HG02798 (cell line): ENCODE measurements around the gene KDM4C.

Experiments
- ATAC-seq: cut with Tn5 transposase; IDR thresholded peaks from one replicate; pipeline ENCODE4 v1.9.1; 2021; ENCODE audit warnings: mild to moderate bottlenecking; ENCODE audit not compliant: unreplicated experiment, poor library complexity

KDM4C gene

DNA sequence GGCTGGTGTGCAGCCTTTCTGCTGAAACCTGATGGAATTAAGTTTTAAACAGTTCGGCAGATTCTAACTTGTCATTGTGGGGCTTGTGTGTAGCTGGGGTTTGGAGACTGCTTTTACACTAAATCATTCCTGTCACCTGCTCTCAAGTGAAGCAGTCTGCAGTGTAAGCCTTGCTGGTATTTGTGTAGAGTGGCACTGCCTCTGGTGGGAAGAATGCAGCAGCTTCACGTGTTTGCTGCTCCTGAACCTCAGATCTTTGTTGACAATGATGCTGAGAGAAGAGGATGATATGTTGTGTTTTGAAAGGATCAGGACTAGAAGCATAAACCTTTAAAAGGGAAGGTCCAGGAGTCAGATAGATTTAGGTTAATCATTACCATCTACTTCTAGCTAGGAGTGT, 88.1 kb downstream of the KDM4C start:
- no peak for ATAC-seq

DNA sequence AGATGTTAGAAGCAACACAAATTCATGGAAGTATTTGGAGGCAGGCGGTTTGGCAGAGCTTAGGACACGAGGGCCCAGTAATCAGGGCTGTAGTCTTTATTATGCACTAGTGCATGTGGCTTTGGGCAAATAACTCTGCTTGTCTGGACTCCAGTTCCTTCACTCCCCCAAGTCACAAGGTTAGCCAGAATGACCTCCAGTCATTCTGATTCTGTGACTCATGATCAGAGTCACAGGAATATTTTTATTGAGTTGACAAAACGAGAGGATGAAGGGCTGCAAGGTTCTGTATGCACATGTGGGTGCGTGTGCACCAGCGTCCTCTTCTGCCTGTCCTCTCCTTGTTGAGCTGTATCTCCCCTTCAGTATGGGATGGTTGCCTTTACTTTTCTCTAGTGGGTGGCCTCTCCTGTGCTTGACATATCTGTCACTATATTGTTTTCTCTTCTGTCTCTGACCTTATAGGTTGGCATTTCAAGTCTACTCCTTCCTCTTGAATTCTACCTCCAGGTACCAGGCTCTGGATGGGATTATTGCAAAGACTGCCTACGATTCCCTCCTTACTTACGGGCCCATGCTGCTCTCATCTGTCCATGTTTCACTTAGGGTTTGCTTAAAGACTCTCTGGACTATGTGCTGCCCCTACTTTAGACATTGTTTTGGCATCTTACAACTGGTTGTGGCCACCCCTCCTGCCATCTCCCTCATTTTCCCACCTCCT, 94.6 kb downstream of the KDM4C start:
- no peak for ATAC-seq

DNA sequence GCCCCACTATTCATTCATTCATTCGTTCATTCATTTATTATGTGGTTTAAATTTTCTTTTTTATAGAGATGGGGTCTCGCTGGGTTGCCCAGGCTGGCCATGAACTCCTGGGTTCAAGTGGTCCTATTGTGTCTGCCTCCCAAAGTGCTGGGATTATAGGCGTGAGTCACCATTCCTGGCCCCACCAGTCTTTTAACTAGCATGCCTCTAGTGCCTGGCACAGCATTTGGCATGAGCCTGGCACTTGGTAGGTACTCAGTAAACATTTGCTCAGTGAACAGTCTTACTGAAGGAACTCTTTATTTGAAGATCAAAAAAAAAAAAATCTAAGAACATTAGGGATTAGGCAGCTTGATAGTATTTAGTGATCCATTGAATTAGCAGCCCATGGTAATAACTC, 98.1 kb downstream of the KDM4C start:
- ATAC-seq = no peak

DNA sequence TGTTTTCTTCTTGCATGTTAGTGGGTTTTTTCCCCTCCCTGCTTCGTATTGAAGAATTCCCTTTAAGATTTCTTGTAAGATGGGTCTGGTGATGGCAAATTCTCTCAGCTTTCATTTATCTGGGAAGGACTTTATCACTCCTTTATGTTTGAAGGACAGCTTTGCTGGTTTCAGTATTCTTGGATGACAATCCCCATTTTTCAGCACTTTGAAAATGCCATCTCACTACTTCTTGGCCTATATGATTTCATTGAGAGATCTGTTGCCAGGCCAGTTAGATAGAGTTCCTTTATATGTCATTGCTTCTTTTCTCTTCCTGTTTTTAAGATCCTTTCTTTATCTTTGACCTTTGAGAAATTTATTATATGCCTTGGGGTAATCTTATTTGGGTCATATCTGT, 106.3 kb downstream of the KDM4C start:
- no peak for ATAC-seq

DNA sequence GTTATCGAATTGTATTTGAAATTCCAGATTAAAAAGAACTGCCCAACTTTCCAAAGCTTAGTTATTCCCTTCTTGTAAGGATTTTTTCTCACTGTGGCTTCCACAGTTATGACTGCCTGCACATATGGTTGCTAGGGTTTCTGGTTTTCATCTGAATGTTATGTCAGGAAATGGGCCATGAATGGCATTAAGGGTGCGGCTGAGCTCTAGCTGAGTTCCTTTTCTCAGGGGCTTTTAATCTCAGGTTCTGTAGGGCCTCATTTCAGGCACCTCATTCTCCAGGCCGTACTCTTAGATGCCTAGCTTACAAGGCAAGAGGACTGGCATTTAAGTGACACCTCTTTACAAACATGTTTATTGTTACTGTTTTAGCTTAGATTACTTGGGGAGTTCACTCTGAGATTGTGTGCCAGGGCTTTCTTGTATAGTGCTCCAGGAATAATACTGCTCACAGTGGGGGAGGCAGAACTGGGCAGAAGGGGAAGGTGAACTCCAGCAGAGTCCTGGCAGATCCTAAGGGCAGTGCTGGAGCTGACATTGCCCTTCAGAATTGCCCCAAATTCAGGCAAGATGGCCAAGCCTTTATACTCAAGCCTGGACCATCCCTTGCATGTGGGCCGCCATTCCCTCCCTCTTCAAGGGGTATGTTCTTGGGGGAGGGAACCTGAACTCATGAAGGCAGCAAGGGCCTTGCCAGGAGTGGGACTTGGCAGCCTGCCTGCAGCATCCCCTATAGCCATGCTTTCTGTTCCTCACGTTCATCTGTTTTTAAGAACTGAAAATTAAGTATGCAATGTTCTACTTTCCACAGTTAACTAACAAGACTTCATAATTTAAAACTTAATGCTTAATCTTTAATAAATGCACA, 111.5 kb downstream of the KDM4C start:
- no peak for ATAC-seq

DNA sequence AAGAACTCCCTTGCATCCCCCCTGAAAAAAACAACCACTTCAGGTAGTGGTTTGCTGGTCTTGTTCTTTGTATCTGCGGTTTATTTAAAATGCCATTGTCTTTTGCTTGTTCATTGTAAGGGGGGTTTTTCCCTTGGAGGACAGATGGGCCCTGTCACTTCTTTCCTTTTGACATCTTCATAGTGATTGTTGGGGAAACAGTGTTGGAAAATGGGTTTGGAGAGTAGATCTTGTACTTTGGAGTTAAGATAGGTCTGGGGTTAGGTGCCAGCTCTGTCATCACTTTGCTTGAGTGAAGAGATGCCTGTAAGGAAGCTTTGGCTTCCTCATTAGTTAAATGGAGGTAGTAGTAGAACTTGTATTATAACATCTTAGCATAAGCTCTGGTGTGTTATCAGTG, 112.4 kb downstream of the KDM4C start:
- no peak for ATAC-seq

DNA sequence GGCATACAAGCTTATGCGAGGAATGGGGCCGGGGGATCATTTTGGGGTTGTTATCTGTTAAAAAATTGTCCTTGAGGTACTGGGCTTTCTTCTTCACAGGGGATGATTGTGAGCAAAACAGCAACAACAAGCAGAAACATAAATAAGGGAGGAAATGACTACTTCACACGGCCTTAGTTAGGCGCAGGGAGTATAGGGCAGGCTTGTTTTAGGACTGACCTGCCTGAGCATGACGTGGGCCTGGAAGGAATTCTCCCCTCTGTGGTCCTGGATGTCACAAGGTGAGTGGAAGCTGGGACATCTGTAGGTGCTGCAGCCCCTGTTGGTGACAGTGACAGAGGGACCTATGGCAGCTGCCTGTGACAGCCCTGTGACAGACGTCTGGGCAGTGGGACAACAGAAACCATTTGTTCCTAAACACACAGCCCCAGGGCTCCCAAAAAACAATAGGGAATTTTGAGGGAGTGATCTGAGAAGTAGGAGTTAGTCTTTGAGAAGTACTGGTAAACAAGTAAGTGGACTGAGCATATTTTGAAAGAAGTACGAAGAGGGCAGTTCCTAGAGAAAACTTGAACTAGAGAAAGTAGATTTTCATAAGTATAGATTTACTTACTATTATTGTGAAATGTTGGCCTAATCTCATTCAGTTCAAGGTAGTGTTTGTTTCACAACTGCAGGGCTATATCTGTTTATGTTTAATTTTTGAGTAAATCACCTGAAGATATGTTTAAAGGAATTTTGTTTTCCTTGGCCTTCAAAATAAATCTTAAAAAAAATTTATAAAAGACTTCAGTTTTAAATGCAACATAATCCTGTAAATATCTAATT, 113.1 kb downstream of the KDM4C start:
- no peak for ATAC-seq

DNA sequence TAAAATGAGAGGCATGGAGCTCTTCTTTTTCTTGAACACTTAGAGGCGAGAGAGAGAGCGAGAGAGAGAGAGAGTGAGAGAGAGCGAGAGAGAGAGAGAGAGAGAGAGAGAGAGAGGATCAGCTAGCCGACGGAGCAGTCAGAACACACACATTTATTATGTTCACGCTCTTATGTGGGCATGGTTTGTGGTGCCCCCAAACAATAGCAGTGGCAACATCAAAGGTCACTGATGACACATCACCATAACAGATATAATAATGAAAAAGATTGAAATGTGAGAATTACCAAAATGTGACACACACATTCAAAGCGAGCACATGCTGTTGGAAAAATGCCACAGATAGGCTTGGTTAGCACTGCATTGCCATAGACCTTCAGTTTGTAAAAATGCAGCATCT, 116.1 kb downstream of the KDM4C start:
- no peak for ATAC-seq

DNA sequence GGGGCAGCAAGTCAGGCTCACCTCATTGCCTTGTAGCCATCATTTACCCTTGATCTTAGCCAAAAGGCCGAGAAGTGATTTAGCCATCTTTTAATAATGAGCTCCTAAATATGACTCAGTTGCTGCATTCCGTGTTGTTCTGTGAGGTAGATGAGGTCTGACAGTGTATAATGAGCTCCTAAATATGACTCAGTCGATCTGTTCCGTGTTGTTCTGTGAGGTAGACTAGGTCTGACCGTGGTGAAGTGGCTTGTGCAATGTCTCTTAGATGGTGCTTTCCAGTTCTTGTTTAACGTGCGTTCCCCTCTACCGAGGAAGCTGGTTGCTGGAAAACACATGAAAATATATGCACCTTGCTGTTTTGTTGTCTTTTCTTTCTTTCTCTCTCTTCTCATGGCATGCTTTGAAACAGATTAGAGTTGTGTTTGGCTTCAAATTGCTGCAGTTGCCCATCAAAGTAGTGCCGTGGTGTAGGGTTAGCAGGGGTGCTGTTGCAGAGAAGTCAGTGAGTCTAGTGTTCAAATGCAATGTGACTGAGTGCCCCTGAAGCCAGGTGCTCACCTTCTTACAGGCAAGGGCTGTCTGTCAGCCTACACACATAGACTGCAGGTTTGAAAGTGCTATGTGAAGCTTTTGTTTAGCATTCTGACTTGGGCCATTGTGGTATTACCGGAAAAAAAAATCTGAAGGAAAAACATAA, 118.6 kb downstream of the KDM4C start:
- ATAC-seq = no peak

DNA sequence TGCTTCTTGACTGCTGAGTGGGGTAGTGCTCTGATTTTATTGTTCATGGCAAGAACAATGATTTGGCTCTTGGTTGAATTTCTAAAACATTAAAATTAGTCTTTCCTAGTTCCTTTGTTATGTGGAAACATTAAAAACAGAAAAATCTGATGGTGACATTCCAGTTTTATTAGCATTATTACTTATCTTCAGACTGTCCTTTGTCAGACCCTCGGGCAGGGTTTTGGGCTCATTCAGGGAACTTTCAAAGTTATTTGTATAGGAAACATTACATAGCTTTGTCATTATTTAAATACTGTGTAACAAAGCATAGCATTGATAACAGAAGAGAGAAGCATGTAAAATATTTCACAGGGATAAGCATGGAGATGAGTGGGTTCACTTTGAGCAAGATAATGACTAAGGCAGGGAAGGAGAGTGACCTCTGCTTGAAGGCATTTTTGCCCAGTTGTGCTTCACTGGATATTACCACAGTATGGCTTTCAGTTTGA, 119.9 kb downstream of the KDM4C start:
- no peak for ATAC-seq

DNA sequence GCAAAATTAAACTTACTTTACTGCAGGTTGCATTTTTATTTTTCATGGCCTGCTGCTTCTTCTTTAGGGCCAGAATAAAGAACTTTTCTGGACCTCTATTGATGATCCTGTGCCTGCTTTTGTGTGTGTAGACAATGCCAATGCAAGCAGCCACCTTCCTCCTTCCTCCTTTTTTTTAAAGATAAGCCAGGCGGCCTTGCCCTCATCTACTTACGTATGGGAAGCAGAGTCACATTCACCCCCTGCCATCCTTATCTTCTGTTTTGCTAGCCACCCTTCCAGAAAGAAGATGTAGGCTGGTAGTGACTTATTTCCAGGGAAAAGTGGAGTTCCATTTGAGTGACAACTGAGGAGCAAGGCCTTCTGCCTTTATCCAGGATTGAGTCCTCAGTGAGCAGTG, 122.9 kb downstream of the KDM4C start:
- no peak for ATAC-seq

DNA sequence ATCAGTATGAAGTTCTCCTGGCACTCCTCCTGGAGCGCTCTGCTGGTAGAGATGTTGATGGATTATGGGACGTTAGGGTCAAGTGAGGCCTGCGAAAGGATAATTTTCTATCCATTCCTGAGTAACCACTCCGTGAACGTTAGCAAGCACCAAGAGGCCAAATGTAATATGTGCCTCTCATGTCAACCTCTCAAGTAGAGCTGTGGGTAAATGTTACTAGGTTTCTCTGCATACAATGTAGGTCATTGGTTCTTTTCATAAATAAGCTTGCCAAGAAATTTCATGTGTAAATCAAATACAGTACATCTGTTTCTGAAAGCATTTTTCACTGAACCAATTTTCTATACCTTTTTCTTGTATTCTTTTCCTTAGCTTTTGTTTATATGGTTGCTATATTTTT, 126.3 kb downstream of the KDM4C start:
- no peak for ATAC-seq

DNA sequence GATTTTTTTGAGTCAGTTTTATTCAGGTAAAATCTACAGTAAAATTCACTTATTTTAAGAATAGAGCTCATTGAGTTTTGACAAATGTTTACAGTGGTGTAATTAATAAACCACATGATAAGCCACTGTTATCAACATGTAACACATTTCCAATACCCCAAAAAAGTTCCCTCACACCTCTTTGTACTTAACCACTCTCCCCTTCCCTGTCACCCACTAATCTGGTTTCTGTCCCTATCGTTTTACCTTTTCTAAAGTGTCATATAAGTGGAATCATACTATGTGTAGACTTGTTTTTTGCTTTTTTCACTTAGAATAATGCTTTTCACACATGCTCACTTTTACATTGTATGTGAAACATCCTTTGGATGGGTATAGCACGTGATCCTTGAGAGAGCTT, 127.2 kb downstream of the KDM4C start:
- no peak for ATAC-seq

DNA sequence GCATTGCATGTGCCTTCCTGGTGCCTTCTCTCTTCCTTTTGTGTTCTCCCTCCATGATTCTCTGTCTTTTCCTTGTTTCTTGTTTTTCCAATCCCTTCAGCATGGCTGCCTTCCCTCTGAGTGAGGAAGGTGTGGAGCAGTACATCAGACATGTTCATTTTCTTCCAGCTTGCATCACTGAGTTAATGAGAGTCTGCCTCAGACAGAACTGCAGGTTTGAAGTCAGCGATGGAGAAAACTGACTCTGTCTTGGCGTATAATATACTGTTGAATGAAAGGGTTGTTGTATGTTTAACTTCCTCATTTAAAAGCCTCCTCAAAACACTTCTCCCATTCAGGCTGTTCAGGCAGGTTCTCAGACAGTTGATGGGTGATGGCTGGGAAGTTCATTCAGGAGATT, 129.3 kb downstream of the KDM4C start:
- no peak for ATAC-seq

DNA sequence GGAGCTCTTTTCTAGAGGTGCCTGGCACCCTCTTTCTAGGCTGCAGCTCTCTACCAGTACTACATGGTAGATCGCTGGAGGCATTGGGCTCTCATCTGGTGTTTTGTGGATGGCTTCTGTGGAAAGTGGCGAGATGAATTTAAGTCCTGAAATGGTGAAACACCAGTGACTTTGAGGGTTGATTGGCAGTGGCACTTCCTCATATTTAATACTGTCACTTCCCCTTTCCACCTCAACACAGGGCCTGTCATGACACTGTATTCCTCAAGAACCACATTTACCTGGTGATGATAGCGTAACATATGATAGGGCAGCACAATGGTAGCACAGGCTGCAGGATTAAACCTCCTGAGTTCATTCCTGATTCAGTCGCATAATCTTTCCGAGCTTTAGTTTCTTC, 132.1 kb downstream of the KDM4C start:
- ATAC-seq = no peak

DNA sequence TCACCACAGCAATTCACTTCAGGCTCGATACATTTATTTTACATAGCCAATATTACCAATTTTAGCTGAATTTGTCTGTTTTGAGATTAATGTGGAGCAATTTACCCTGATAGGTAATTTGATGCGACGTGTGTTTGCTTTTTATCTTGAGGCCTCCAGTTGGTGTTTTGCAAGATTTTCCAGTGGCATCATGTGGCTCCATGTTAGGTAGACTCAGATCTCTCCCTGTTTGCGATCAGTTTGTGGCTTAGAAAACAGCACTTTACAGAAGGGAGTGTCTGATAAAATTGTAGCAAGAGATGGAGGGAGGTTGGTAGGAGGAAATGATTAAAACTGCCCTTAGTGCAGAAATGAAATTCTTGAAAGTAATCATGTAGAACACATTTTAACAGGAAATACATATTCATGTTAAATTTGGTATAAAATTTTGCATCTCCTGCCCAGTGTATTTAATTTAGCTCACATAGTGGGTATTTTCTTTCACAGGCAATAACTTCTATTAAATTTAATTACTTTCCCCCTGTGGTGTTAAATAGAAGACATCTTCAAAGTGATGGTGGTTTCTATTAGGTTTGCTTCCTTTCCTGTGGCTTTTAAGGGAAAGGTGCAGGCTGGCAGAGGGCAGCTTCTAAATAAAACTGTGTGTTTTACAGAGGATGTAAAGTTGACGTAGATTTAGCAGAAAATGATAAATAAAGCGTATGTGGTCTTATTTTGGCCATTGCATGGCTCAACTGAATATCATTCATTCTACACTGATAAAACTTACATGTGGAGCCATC, 135.8 kb downstream of the KDM4C start:
- ATAC-seq = peak; percentile 23

DNA sequence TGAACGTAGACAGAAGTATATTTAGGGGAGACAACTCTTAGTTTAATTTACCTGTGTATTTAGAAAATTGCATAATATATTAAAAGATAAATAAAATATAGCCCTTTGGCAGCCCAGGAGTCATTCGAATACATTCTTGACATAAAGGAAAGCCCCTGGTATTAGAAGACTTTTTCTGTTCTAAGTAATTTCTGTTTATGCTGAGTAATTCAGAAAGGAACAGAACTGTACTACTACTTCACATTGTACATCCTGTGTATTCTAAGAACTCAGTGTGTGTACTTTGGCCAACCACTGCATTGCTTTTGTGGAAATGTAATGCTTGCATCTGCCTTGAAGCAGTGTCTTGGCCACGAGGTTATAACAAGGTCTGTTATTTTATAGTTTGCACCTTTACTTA, 136.4 kb downstream of the KDM4C start:
- peak; percentile 90 for ATAC-seq

DNA sequence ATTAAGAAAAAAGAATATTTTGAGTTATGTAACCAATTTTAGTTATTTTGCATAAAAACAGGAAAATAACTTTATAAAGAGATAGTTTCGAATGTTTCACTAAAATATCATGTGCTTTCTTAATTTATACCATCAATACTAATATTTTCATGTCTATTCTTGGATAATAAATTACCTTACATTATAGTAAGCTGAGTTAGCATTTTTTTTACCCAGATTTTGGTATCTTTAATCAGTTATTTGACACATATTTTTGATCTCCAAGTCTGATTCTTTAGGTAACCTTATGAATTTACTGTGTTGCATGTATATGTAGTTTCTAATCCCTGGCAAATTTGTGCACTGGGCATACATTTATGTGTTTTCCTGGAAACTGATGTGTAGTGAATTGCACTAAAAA, 138.0 kb downstream of the KDM4C start:
- no peak for ATAC-seq

DNA sequence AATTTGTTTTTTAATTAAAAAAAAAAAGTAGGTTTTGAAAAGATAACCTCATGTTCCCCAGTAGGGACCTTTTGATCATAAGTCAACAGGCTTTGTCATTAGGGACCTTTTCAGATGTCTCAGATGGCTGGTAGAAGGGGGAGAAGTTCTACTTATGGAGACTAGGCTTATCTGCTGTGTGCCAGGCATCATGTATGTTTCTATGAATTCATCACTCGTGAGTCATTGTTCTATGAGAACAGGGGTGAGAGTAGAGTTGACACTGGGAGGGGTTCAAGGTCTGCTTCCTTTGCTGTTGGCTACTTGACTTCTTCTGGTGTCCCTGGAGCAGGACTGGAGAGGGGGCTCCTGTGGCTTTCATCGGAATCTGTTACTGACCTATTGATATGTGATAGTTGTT, 138.8 kb downstream of the KDM4C start:
- ATAC-seq = no peak
